ENCODE results near the gene STAP2. TPM values are rescaled to one million over a fixed set of nuclear protein-coding genes. Genes with fewer than 3 reads are reported as not detected.
A peak's percentile ranks its signal among the peaks of the same experiment; 100 is the strongest.

The STAP2 gene
- total and polyA plus RNA-seq, 9 of the 15 experiments (the other 6 are each of a cell fraction or from before 2014, with no cell fraction given) = 1.2 to 9.8 (median 4.5) TPM

DNA sequence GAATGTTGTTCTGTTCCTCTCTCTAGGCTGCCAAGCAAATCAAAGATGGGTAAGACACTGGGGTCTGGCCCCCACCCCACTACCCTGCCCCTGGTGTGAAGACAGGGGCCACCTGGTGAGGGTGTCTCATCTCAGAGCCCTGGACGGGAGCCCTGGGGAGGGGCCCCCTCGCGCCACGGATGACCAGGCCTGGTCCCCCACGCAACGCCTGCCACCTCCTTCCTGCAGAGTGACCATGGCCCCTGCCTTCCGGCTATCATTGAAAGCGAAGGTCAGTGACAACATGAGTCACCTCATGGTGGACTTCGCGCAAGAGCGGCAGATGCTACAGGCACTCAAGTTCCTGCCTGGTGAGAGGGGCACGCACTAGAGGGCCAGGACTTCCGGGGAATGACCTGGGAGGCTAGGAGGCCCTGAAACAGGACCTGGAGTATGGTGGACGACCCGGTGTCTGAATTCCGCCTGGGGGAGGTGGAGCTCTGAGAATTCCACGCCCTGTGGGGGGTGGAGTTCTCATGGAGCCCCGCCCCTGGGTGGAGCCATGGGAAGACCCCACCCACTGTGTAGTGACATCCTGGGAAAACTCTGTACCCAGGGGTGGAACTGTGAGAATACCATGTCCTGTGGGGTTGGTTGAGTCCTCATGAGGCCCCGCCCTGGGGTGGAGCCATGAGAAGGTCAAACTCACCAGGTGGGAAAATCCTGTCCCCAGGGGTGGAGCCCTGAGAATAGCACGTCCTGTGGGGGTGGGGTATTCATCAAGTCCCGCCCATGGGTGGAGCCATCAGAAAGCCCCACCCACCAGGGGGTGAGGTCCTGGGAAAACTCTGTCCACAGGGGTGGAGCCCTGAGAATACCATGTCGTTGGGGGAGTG lies 28.1 kb downstream of the STAP2 start (continued):
- TF ChIP-seq, protein P1, sequence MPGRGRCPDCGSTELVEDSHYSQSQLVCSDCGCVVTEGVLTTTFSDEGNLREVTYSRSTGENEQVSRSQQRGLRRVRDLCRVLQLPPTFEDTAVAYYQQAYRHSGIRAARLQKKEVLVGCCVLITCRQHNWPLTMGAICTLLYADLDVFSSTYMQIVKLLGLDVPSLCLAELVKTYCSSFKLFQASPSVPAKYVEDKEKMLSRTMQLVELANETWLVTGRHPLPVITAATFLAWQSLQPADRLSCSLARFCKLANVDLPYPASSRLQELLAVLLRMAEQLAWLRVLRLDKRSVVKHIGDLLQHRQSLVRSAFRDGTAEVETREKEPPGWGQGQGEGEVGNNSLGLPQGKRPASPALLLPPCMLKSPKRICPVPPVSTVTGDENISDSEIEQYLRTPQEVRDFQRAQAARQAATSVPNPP (IDR thresholded peaks at IDR 0.05; ENCODE audit: borderline replicate concordance, insufficient read depth, insufficient read length) = no peak
- TF ChIP-seq CC2D1A (IDR thresholded peaks at IDR 0.05) (no peak), ZNF224 (CRISPR knock-in tag; IDR thresholded peaks at IDR 0.05) (no peak), ETV5 (CRISPR knock-in tag; IDR thresholded peaks at IDR 0.05; ENCODE audit: low read depth) (peak; percentile 58; the same call in 1 of the 2 replicates), POLR2A (conservative IDR thresholded peaks at IDR 0.05) (peak; percentile 85), DIDO1 (tag; IDR thresholded peaks at IDR 0.05; ENCODE audit: low read depth) (no peak), XRCC3 (IDR thresholded peaks at IDR 0.05) (no peak), CSDE1 (IDR thresholded peaks at IDR 0.05) (no peak), ESRRA (IDR thresholded peaks at IDR 0.05; ENCODE audit: borderline replicate concordance, low read depth) (peak; percentile 79), KAT2B (IDR thresholded peaks at IDR 0.05; ENCODE audit: low read depth, low read length) (no peak), ZKSCAN8 (CRISPR knock-in tag; IDR thresholded peaks at IDR 0.05) (peak; percentile 23; the same call in 1 of the 2 replicates), BDP1 (IDR thresholded peaks at IDR 0.05; ENCODE audit: insufficient read depth, insufficient read length) (no peak), SAFB2 (IDR thresholded peaks at IDR 0.05; ENCODE audit: borderline replicate concordance, low read depth, low read length, severe bottlenecking) (no peak), KDM2B (CRISPR knock-in tag; IDR thresholded peaks at IDR 0.05) (no peak), SMARCA5 (IDR thresholded peaks at IDR 0.05) (no peak), EZH2 (IDR thresholded peaks at IDR 0.05; ENCODE audit: borderline replicate concordance, low read depth, low read length) (no peak)
- TF ChIP-seq, protein P2, sequence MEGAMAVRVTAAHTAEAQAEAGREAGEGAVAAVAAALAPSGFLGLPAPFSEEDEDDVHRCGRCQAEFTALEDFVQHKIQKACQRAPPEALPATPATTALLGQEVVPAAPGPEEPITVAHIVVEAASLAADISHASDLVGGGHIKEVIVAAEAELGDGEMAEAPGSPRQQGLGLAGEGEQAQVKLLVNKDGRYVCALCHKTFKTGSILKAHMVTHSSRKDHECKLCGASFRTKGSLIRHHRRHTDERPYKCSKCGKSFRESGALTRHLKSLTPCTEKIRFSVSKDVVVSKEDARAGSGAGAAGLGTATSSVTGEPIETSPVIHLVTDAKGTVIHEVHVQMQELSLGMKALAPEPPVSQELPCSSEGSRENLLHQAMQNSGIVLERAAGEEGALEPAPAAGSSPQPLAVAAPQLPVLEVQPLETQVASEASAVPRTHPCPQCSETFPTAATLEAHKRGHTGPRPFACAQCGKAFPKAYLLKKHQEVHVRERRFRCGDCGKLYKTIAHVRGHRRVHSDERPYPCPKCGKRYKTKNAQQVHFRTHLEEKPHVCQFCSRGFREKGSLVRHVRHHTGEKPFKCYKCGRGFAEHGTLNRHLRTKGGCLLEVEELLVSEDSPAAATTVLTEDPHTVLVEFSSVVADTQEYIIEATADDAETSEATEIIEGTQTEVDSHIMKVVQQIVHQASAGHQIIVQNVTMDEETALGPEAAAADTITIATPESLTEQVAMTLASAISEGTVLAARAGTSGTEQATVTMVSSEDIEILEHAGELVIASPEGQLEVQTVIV (CRISPR knock-in tag; IDR thresholded peaks at IDR 0.05; ENCODE audit: borderline replicate concordance) = no peak
- TF ChIP-seq, protein P3, sequence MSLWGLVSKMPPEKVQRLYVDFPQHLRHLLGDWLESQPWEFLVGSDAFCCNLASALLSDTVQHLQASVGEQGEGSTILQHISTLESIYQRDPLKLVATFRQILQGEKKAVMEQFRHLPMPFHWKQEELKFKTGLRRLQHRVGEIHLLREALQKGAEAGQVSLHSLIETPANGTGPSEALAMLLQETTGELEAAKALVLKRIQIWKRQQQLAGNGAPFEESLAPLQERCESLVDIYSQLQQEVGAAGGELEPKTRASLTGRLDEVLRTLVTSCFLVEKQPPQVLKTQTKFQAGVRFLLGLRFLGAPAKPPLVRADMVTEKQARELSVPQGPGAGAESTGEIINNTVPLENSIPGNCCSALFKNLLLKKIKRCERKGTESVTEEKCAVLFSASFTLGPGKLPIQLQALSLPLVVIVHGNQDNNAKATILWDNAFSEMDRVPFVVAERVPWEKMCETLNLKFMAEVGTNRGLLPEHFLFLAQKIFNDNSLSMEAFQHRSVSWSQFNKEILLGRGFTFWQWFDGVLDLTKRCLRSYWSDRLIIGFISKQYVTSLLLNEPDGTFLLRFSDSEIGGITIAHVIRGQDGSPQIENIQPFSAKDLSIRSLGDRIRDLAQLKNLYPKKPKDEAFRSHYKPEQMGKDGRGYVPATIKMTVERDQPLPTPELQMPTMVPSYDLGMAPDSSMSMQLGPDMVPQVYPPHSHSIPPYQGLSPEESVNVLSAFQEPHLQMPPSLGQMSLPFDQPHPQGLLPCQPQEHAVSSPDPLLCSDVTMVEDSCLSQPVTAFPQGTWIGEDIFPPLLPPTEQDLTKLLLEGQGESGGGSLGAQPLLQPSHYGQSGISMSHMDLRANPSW (CRISPR knock-in tag; IDR thresholded peaks at IDR 0.05) = no peak
- TF ChIP-seq, protein P4, sequence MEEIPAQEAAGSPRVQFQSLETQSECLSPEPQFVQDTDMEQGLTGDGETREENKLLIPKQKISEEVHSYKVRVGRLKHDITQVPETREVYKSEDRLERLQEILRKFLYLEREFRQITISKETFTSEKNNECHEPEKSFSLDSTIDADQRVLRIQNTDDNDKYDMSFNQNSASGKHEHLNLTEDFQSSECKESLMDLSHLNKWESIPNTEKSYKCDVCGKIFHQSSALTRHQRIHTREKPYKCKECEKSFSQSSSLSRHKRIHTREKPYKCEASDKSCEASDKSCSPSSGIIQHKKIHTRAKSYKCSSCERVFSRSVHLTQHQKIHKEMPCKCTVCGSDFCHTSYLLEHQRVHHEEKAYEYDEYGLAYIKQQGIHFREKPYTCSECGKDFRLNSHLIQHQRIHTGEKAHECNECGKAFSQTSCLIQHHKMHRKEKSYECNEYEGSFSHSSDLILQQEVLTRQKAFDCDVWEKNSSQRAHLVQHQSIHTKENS (CRISPR knock-in tag; IDR thresholded peaks at IDR 0.05) = no peak
- TF ChIP-seq, protein P5, sequence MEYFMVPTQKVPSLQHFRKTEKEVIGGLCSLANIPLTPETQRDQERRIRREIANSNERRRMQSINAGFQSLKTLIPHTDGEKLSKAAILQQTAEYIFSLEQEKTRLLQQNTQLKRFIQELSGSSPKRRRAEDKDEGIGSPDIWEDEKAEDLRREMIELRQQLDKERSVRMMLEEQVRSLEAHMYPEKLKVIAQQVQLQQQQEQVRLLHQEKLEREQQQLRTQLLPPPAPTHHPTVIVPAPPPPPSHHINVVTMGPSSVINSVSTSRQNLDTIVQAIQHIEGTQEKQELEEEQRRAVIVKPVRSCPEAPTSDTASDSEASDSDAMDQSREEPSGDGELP (CRISPR knock-in tag; IDR thresholded peaks at IDR 0.05; ENCODE audit: borderline replicate concordance) = peak; percentile 69; the same call in 1 of the 2 replicates
